Choroid plexus epithelial cell (primary cell): ENCODE results near the gene LSM7.

Experiments used
- DNase-seq: peaks from one replicate; pipeline ENCODE4 v3.0.0-alpha.2; 2010; ENCODE audit warnings: low read depth
- H3K4me3 ChIP-seq: 2 replicates; pipeline ENCODE4 v1.5.1; 2011; ENCODE audit warnings: low read depth, mild to moderate bottlenecking, control low read depth, low read length, moderate library complexity
- CTCF ChIP-seq: conservative IDR thresholded peaks from 2 replicates; pipeline ENCODE4 v1.5.1; 2011; ENCODE audit warnings: low read depth, mild to moderate bottlenecking, control low read depth, inconsistent platforms, low read length, moderate library complexity

The LSM7 gene

GRCh38 chr19:2328401-2329148 lies at the start of gene LSM7, which contains the start of gene SPPL2B:
TSS of gene LSM7 (minus strand) at chr19:2328586. CDS start at chr19:2328566, 20 bp downstream.
TSS of gene SPPL2B (plus strand) at chr19:2328684. CDS start at chr19:2328710, 26 bp downstream.
- peak; percentile 88 for DNase-seq
- TF ChIP-seq CTCF = no peak
- peak within 1 kb of the TSS; percentile 86 for H3K4me3 ChIP-seq

- no peak for DNase-seq
- no peak overlapping the region for H3K4me3 ChIP-seq
- TF ChIP-seq CTCF = no peak
Observed at GRCh38 chr19:2376784-2377519, 48.6 kb upstream of the LSM7 start.

GRCh38 chr19:2375353-2376121 lies 47.2 kb upstream of the LSM7 start:
- H3K4me3 ChIP-seq = no peak overlapping the region
- DNase-seq = no peak
- TF ChIP-seq CTCF = no peak

GRCh38 chr19:2374808-2375207 lies 46.4 kb upstream of the LSM7 start:
- H3K4me3 ChIP-seq = no peak overlapping the region
- no peak for TF ChIP-seq CTCF
- DNase-seq = no peak

- no peak overlapping the region for H3K4me3 ChIP-seq
- no peak for TF ChIP-seq CTCF
- no peak for DNase-seq
Observed at GRCh38 chr19:2372076-2372612, 43.8 kb upstream of the LSM7 start.

- no peak for DNase-seq
- no peak overlapping the region for H3K4me3 ChIP-seq
- TF ChIP-seq CTCF = no peak
Observed at GRCh38 chr19:2371656-2372055, 43.3 kb upstream of the LSM7 start.
